GM21529 (cell line): ENCODE measurements around the gene AFF3.

ENCODE experiments used
- ATAC-seq: cut with Tn5 transposase; IDR thresholded peaks from one replicate; pipeline ENCODE4 v1.9.1; 2021; ENCODE audit not compliant: unreplicated experiment

Gene AFF3

GRCh38 chr2:99725820-99726219 lies 416.6 kb downstream of the AFF3 start:
- ATAC-seq = no peak

DNA sequence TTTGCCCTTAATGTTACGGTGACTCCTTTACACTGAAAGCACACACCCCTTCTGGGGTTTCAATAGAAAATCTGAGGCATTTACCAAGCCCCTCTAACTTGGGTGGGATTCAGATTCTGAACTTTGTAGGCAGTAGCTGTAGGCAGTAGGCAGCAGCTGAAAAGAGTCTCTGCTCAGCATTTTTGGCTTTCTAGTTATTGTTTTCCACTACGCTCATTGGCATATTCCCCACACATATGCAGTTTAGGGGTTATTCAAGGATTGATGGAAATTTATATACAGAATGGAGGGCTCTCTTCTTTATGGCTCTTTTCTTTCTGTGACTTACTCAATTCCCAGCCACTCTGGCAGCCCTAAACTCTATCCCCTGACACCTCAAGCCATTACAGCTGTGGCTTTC lies 419.9 kb downstream of the AFF3 start:
- no peak for ATAC-seq

- ATAC-seq = no peak
Observed at GRCh38 chr2:99719102-99719501, 423.3 kb downstream of the AFF3 start.

- no peak for ATAC-seq
Observed at GRCh38 chr2:99715956-99716355, 426.4 kb downstream of the AFF3 start.

GRCh38 chr2:99714349-99714748 lies 428.0 kb downstream of the AFF3 start:
- ATAC-seq = no peak

- ATAC-seq = no peak
Observed at GRCh38 chr2:99711144-99711543, 431.2 kb downstream of the AFF3 start.

- ATAC-seq = no peak
Observed at GRCh38 chr2:99710721-99711120, 431.7 kb downstream of the AFF3 start.

GRCh38 chr2:99709229-99709628 lies 433.2 kb downstream of the AFF3 start:
- ATAC-seq = no peak

DNA sequence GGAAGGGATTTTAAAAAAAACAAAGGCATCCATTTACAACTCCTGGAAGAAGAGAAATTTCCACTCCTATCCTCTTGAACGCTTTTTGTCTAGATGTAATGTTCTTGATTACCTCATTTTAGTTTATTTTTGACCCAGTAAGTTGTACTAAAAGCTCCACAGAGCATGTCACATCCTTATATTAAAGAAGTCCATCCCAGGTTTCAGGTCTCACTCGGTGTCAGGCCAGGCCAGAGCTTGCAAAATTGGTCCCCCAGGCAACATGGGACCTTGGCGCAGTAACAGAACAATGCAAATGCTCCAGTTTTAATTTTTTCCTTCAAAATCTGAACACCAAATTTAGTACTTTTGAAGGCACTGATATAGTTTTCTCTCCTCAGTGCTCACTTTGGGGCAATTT lies 434.2 kb downstream of the AFF3 start:
- ATAC-seq = no peak

GRCh38 chr2:99707592-99707991 lies 434.8 kb downstream of the AFF3 start:
- no peak for ATAC-seq

DNA sequence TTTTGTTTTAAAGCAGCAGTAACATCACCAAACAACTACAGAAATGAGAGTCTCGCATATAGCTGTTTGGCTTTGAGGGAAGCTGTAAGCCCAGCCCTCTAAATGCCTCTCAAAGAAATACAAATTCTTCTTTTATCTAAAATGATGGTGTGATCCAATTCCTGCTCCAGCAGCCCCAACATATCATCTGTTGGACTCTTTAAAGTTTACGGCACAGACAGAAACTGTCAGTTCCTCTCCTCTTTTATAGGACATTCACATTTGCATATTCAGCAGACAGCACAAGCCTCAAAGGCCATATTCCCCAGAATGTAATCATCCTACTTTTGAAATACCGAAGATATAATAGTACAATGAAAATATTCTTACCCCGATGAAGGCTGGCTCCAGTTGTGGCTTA lies 435.7 kb downstream of the AFF3 start:
- no peak for ATAC-seq

DNA sequence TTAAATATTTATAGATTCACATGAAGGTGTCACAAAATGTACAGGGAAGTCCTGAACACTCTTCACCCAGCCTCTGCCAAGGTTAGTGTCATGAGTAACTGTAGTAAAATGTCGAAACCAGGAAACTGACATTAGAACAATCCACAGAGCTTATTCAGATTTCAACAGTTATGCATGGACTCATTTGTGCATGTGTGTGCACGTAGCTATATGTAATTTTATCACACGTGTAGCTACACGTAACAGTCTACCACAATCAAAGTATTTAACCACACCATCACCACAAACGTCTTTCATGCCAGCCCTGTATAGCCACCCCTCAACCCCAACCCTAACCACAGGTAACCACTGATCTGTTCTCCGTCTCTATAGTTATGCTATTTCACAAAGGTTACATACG lies 440.9 kb downstream of the AFF3 start:
- ATAC-seq = no peak

GRCh38 chr2:99700482-99701398 lies 441.6 kb downstream of the AFF3 start:
- no peak for ATAC-seq

- no peak for ATAC-seq
Observed at GRCh38 chr2:99698896-99699295, 443.5 kb downstream of the AFF3 start.

- ATAC-seq = no peak
Observed at GRCh38 chr2:99697811-99698568, 444.4 kb downstream of the AFF3 start.

- no peak for ATAC-seq
Observed at GRCh38 chr2:99695944-99696253, 446.5 kb downstream of the AFF3 start.

- ATAC-seq = no peak
Observed at GRCh38 chr2:99695130-99695943, 447.1 kb downstream of the AFF3 start.

DNA sequence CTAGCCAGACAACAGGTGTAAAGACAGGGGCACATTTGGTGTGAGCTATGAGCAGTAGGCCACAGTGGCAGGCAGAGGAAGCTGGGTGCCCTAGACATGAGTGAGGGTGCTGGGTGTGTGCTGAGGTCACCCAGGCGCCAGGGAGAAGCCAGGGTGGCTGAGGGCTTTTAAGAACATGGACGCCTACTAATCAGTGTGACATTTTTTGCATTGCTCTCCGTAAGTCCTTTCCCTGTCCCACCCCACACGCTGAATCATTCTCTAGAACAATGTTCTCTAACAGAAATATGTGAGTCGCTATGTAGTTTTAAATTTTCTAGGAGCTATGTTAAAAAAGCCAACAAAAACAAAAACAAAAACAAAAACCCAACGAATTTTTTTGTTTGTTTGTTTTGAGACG lies 448.1 kb downstream of the AFF3 start:
- ATAC-seq = no peak

- no peak for ATAC-seq
Observed at GRCh38 chr2:99692785-99693184, 449.6 kb downstream of the AFF3 start.

DNA sequence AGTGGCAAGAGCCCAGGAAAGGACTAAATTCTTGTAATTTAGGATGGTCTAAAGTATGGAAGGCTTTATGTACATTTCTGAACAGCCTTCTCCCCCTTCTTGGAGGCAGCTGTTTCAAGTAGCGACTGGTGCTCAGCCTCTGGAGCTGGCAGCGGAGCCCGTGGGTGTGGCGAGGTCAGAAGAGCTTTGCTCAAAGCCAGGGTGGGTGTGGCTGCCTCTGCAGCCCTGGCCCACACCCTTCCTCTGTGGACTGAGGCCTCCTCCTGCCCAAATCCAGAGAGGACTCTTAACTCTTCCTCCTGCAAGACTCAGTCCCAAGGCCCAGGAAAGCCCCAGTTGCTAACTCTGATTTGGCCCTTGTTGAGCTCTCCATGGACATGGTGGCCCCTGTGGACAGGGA lies 450.5 kb downstream of the AFF3 start:
- no peak for ATAC-seq

GRCh38 chr2:99689145-99689742 lies 453.1 kb downstream of the AFF3 start:
- ATAC-seq = no peak
